GM21786 (cell line): Measurements from ENCODE around the gene BHLHE40.

Experiments used
- ATAC-seq: cut with Tn5 transposase; IDR thresholded peaks from one replicate; pipeline ENCODE4 v1.9.1; 2021; ENCODE audit not compliant: unreplicated experiment

The BHLHE40 gene

GRCh38 chr3:4979428-4980228 lies at the start of gene BHLHE40:
TSS of gene BHLHE40 (plus strand) at chr3:4979437. CDS start at chr3:4979719, 282 bp downstream.
- ATAC-seq: peak; percentile 1

- no peak for ATAC-seq
Measured at GRCh38 chr3:4930501-4930900, 48.7 kb upstream of the BHLHE40 start.

- ATAC-seq: no peak
Measured at GRCh38 chr3:4934050-4934449, 45.2 kb upstream of the BHLHE40 start.

GRCh38 chr3:4935347-4935746 lies 43.9 kb upstream of the BHLHE40 start:
- peak; percentile 68 for ATAC-seq

- no peak for ATAC-seq
Measured at GRCh38 chr3:4936982-4937614, 42.1 kb upstream of the BHLHE40 start.

- ATAC-seq: no peak
Measured at GRCh38 chr3:4938281-4938982, 40.8 kb upstream of the BHLHE40 start.

- ATAC-seq: no peak
Measured at GRCh38 chr3:4939276-4939675, 40.0 kb upstream of the BHLHE40 start.

GRCh38 chr3:4940985-4941384 lies 38.3 kb upstream of the BHLHE40 start:
- no peak for ATAC-seq

- ATAC-seq: no peak
Measured at GRCh38 chr3:4943549-4943948, 35.7 kb upstream of the BHLHE40 start.

GRCh38 chr3:4945324-4945723 lies 33.9 kb upstream of the BHLHE40 start:
- no peak for ATAC-seq

GRCh38 chr3:4947028-4947427 lies 32.2 kb upstream of the BHLHE40 start:
- ATAC-seq: no peak

- no peak for ATAC-seq
Measured at GRCh38 chr3:4948395-4948794, 30.8 kb upstream of the BHLHE40 start.

GRCh38 chr3:4949004-4949403 lies 30.2 kb upstream of the BHLHE40 start:
- ATAC-seq: no peak

- ATAC-seq: no peak
Measured at GRCh38 chr3:4949659-4950058, 29.6 kb upstream of the BHLHE40 start.

- ATAC-seq: no peak
Measured at GRCh38 chr3:4950351-4950784, 28.9 kb upstream of the BHLHE40 start.

- ATAC-seq: no peak
Measured at GRCh38 chr3:4950948-4951347, 28.3 kb upstream of the BHLHE40 start.

GRCh38 chr3:4953119-4953518 lies 26.1 kb upstream of the BHLHE40 start:
- no peak for ATAC-seq

- no peak for ATAC-seq
Measured at GRCh38 chr3:4954256-4955000, 24.8 kb upstream of the BHLHE40 start.

GRCh38 chr3:4956099-4956498 lies 23.1 kb upstream of the BHLHE40 start:
- no peak for ATAC-seq

- ATAC-seq: no peak
Measured at GRCh38 chr3:4956738-4957137, 22.5 kb upstream of the BHLHE40 start.

GRCh38 chr3:4957978-4958377 lies 21.3 kb upstream of the BHLHE40 start:
- no peak for ATAC-seq
